K562 (cell line): ENCODE measurements around the gene SKAP1. TPM values are rescaled to one million over a fixed set of nuclear protein-coding genes. Genes with fewer than 3 reads are reported as not detected.

Experiments used
- ATAC-seq: fragments of 200-7000 bp; cut with Tn5 transposase; 3 replicates; pipeline ENCODE4 v1.9.1; 2020; ENCODE audit warnings: moderate library complexity
- BruUV-seq: library from RNA; stranded (reverse); fragments of 400-500 nt; replicated peaks from 2 replicates; lab custom pipeline; 2021; lab: Mats Ljungman, UMichigan
- CTCF ChIA-PET: fragments of 300-600 bp; formaldehyde crosslinking; extraction: SDS; loops from one replicate; lab custom pipeline; 2021; ENCODE audit warnings: low intra/inter-chr PET ratio; lab: Yijun Ruan, JAX
- POLR2A ChIA-PET: fragments of 300-600, 350-650 bp; sonication (Branson Sonifier 250); formaldehyde crosslinking; extraction: SDS; loops from one replicate; lab custom pipeline; 2021; ENCODE audit warnings: antibody characterized with exemption, inconsistent platforms; lab: Yijun Ruan, JAX
- DNase-seq, 4 experiments: peaks; one replicate each; pipeline versions ENCODE4 v3.0.0 to v3.0.0-alpha.2; 2011 to 2018; ENCODE audit warnings: low spot score in 3 of 4, mixed read lengths in 3 of 4; ENCODE audit errors: extremely low read depth in 1 of 4
- FAIRE-seq: peaks from 2 replicates; lab custom pipeline; 2011; peaks lifted over from hg19 to GRCh38; lab: Jason Lieb, UNC
- H2AFZ ChIP-seq: 2 replicates; pipeline ENCODE4 v1.6.0; 2011; ENCODE audit warnings: low read depth, low read length, control low read depth, inconsistent platforms
- H3K27ac ChIP-seq: fragments of 200-600 bp; 3 replicates; pipeline ENCODE4 v1.8.0; 2011; ENCODE audit warnings: low read depth, mild to moderate bottlenecking, control low read depth, inconsistent platforms, low read length, moderate library complexity, mixed read lengths; ENCODE audit errors: extremely low read depth
- H3K27me3 ChIP-seq, 2 experiments: fragments of 300-600 bp in 1 of 2; 2 replicates in 1 of 2; 3 replicates in 1 of 2; pipeline versions ENCODE4 v1.6.0 to v1.8.0; 2011; ENCODE audit warnings: inconsistent platforms in 2 of 2, low read length in 2 of 2, mild to moderate bottlenecking in 1 of 2, mixed read lengths in 1 of 2, moderate library complexity in 1 of 2; ENCODE audit not compliant: control insufficient read depth in 2 of 2, insufficient read depth in 2 of 2
- H3K36me3 ChIP-seq: fragments of 300-600 bp; 3 replicates; pipeline ENCODE4 v1.8.0; 2011; ENCODE audit warnings: mild to moderate bottlenecking, low read length, inconsistent platforms; ENCODE audit not compliant: control insufficient read depth, insufficient read depth
- H3K4me1 ChIP-seq, 2 experiments: fragments of 200-600 bp in 1 of 2; replicated peaks in 1 of 2; 2 replicates in 1 of 2; 3 replicates in 1 of 2; pipeline versions ENCODE4 v1.5.1 to v1.8.0; 2011; ENCODE audit warnings: inconsistent platforms in 2 of 2, low read length in 2 of 2, mild to moderate bottlenecking in 1 of 2, mixed read lengths in 1 of 2, moderate library complexity in 1 of 2; ENCODE audit not compliant: control insufficient read depth in 2 of 2, insufficient read depth in 2 of 2
- H3K4me2 ChIP-seq: 2 replicates; pipeline ENCODE4 v1.6.1; 2011; ENCODE audit warnings: low read length, control low read depth, inconsistent platforms, mixed read lengths; ENCODE audit not compliant: insufficient read depth
- H3K4me3 ChIP-seq: fragments of 200-600 bp; sonication (generic), shearing (Covaris generic); 2 replicates; pipeline ENCODE4 v1.5.1; 2016; ENCODE audit warnings: control low read depth, inconsistent platforms
- H3K79me2 ChIP-seq: fragments of 200-600 bp; 3 replicates; pipeline ENCODE4 v1.8.0; 2011; ENCODE audit warnings: low read length, inconsistent platforms; ENCODE audit not compliant: control insufficient read depth, insufficient read depth
- H3K9ac ChIP-seq, 2 experiments: 2 replicates each; pipeline versions ENCODE4 v1.6.0 to v1.6.1; 2011; ENCODE audit warnings: low read depth in 2 of 2, low read length in 2 of 2, control low read depth in 1 of 2, inconsistent platforms in 1 of 2, mild to moderate bottlenecking in 1 of 2, mixed read lengths in 1 of 2; ENCODE audit not compliant: insufficient read depth in 1 of 2
- H3K9me1 ChIP-seq: one replicate; pipeline ENCODE4 v1.6.0; 2011; ENCODE audit warnings: inconsistent platforms, mild to moderate bottlenecking, low read length, moderate library complexity; ENCODE audit not compliant: control insufficient read depth, insufficient read depth
- H3K9me3 ChIP-seq: replicated peaks from 2 replicates; pipeline ENCODE4 v1.5.1; 2011; ENCODE audit warnings: low read depth, low read length, inconsistent platforms; ENCODE audit not compliant: control insufficient read depth, insufficient read depth
- H4K20me1 ChIP-seq: replicated peaks from 2 replicates; pipeline ENCODE4 v1.6.1; 2011; ENCODE audit warnings: low read length, inconsistent platforms, mixed read lengths; ENCODE audit not compliant: control insufficient read depth, insufficient read depth
- EP300 ChIP-seq: IDR thresholded peaks from 2 replicates; pipeline ENCODE4 v1.6.1; 2012; ENCODE audit warnings: low read length, improper control_type of control experiment
- RBBP5 ChIP-seq: fragments of 200-600 bp; sonication (generic); IDR thresholded peaks from 2 replicates; pipeline ENCODE4 v1.6.1; 2012; ENCODE audit warnings: borderline replicate concordance, mild to moderate bottlenecking, low read length, control low read depth, inconsistent platforms; ENCODE audit not compliant: insufficient read depth, poor library complexity, severe bottlenecking
- RBFOX2 ChIP-seq: fragments of 200-400 bp; formaldehyde crosslinking; IDR thresholded peaks from 2 replicates; pipeline ENCODE4 v1.6.1; 2017; ENCODE audit warnings: low read depth, mild to moderate bottlenecking, low read length, moderate library complexity
- RBM39 ChIP-seq: fragments of 200-400 bp; formaldehyde crosslinking; optimal IDR thresholded peaks from 2 replicates; pipeline ENCODE3; 2018; ENCODE audit warnings: low read depth, low read length
- TOE1 ChIP-seq, 2 experiments: fragments of 450-650 bp in 1 of 2; sonication (generic) in 1 of 2; formaldehyde crosslinking in 1 of 2; IDR thresholded peaks; 2 replicates each; pipeline versions ENCODE4 v1.7.1 to v1.8.0; 2016 to 2022; ENCODE audit warnings: borderline replicate concordance in 2 of 2, mild to moderate bottlenecking in 2 of 2, antibody characterized with exemption in 1 of 2, inconsistent platforms in 1 of 2, low read depth in 1 of 2, missing genetic modification reagents in 1 of 2, moderate library complexity in 1 of 2
- ZNF57 ChIP-seq: fragments of 450-650 bp; formaldehyde crosslinking; IDR thresholded peaks from 2 replicates; pipeline ENCODE4 v1.4.0; 2020; ENCODE audit warnings: mild to moderate bottlenecking, moderate library complexity
- ZNF740 ChIP-seq, 3 experiments: fragments of 200-800 bp in 1 of 3; sonication (Bioruptor generic) in 1 of 3; sonication (generic) in 1 of 3; formaldehyde crosslinking in 1 of 3; IDR thresholded peaks; 2 replicates each; pipeline versions ENCODE4 v1.6.1 to v1.8.0; 2016 to 2022; ENCODE audit warnings: mild to moderate bottlenecking in 2 of 3, missing compliant biosample characterization in 2 of 3, missing genetic modification characterization in 2 of 3, missing genetic modification reagents in 1 of 3
- WGBS: fragments of 100-300 bp; shearing (Covaris generic); methylation state at CpG from one replicate; pipeline ENCODE4 v1.1.6; 2016; ENCODE audit warnings: low coverage, mixed read lengths; ENCODE audit not compliant: insufficient coverage; ENCODE audit errors: missing lambda C conversion rate; 5-methylcytosine and 5-hydroxymethylcytosine counted together
- in situ Hi-C: fragments of 300-500 bp; cut with MboI; formaldehyde crosslinking; loops from 4 replicates; pipeline ENCODE4 v1.15.0; 2018; ENCODE audit warnings: inconsistent platforms, mixed read lengths
- intact Hi-C: fragments of 100-400 bp; cut with micrococcal nuclease; formaldehyde crosslinking; loops from 2 replicates; pipeline ENCODE4 v1.14.2; 2022
- polyA plus RNA-seq, 8 experiments: library from polyadenylated mRNA; depleted of rRNA in 4 of 8; stranded (reverse) in 5 of 8; unstranded in 3 of 8; fragments of >200 nt; fragmentation: Nextera tagmentation in 2 of 8; fragmentation: Illumina TruSeq in 1 of 8; extraction: Ambion mirVana in 2 of 8; extraction: Trizol in 1 of 8; gene quantifications; 2 replicates each; pipeline versions ENCODE4 v1.2.1 to v1.2.3, GENCODE V29; 2011 to 2014; ENCODE audit warnings: inconsistent platforms in 1 of 8, missing spikeins in 1 of 8
- total RNA-seq, 7 experiments: library from RNA; depleted of rRNA in 6 of 7; stranded (reverse); fragments of >200 nt in 6 of 7; fragmentation: Illumina TruSeq in 2 of 7; extraction: Trizol in 2 of 7; gene quantifications; 2 replicates each; pipeline versions ENCODE4 v1.2.1 to v1.2.3, GENCODE V29; 2011 to 2021; ENCODE audit warnings: low replicate concordance in 1 of 7
- TF ChIP-seq, protein P1 (sequence below), 2 experiments: fragments of 450-650 bp in 1 of 2; sonication (generic) in 1 of 2; formaldehyde crosslinking in 1 of 2; IDR thresholded peaks in 1 of 2; conservative IDR thresholded peaks in 1 of 2; 2 replicates each; pipeline versions ENCODE4 v1.6.1 to v1.8.1; 2016 to 2023; ENCODE audit warnings: mild to moderate bottlenecking in 2 of 2, moderate library complexity in 2 of 2, inconsistent platforms in 1 of 2, missing genetic modification reagents in 1 of 2
- TF ChIP-seq, protein P2 (sequence below), 2 experiments: fragments of 450-650 bp; IDR thresholded peaks; 2 replicates each; pipeline ENCODE4 v1.6.1; 2018; ENCODE audit warnings: mild to moderate bottlenecking in 2 of 2, low read depth in 1 of 2; ENCODE audit not compliant: partially characterized antibody in 2 of 2

Gene SKAP1
- total and polyA plus RNA-seq, 9 of the 15 experiments (the other 6 are each of a cell fraction or from before 2014, with no cell fraction given), result 0.06 to 0.80 (median 0.10) TPM; not detected in 4

GRCh38 chr17:48295362-48296288 is 134.4 kb downstream of the SKAP1 start (continued):
- TF ChIP-seq ZNF740 (CRISPR knock-in tag; IDR thresholded peaks at IDR 0.05) (no peak), ZNF740 (tag; IDR thresholded peaks at IDR 0.05) (no peak), EP300 (0 out of 2 replicates have a peak, but pooled peaks have one; percentile 25)
- TF ChIP-seq, protein P1, sequence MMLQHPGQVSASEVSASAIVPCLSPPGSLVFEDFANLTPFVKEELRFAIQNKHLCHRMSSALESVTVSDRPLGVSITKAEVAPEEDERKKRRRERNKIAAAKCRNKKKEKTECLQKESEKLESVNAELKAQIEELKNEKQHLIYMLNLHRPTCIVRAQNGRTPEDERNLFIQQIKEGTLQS (IDR thresholded peaks at IDR 0.05), result peak; percentile 64
- TF ChIP-seq, protein P1 (CRISPR knock-in tag; conservative IDR thresholded peaks at IDR 0.05), result no peak

DNA sequence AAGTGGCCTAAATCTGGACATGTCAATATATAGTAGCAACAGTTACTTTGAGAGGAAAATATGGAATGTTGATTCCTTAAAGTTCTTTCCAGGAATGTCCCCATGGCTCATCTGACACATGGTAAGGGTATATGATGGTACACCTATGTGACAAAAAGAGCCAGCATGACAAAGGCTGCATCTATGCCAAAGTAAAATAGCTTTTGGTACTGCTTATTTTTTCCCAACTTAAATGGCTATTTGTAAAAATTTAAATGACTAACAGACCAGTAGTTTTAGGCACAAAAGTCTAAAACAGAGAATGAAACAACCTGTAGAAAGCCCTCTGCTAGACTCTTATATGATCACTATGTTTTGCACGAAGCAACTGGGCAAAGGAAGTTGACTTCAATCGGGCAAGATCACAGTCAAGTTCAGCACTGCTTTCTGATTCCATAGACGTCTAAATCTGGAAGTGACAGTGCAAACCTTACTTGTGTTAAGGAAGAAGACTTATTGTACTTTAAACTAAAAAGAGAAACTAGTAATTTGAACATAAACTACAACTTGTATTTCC is 135.1 kb downstream of the SKAP1 start:
- CTCF ChIA-PET, result no interaction called here
- TF ChIP-seq ZNF57 (CRISPR knock-in tag) (no peak), RBBP5 (no peak), RBFOX2 (no peak), TOE1 (IDR thresholded peaks at IDR 0.05; ENCODE audit: borderline replicate concordance) (no peak), TOE1 (CRISPR knock-in tag; IDR thresholded peaks at IDR 0.05; ENCODE audit: borderline replicate concordance, low read depth) (no peak), RBM39 (no peak)
- TF ChIP-seq, protein P2, sequence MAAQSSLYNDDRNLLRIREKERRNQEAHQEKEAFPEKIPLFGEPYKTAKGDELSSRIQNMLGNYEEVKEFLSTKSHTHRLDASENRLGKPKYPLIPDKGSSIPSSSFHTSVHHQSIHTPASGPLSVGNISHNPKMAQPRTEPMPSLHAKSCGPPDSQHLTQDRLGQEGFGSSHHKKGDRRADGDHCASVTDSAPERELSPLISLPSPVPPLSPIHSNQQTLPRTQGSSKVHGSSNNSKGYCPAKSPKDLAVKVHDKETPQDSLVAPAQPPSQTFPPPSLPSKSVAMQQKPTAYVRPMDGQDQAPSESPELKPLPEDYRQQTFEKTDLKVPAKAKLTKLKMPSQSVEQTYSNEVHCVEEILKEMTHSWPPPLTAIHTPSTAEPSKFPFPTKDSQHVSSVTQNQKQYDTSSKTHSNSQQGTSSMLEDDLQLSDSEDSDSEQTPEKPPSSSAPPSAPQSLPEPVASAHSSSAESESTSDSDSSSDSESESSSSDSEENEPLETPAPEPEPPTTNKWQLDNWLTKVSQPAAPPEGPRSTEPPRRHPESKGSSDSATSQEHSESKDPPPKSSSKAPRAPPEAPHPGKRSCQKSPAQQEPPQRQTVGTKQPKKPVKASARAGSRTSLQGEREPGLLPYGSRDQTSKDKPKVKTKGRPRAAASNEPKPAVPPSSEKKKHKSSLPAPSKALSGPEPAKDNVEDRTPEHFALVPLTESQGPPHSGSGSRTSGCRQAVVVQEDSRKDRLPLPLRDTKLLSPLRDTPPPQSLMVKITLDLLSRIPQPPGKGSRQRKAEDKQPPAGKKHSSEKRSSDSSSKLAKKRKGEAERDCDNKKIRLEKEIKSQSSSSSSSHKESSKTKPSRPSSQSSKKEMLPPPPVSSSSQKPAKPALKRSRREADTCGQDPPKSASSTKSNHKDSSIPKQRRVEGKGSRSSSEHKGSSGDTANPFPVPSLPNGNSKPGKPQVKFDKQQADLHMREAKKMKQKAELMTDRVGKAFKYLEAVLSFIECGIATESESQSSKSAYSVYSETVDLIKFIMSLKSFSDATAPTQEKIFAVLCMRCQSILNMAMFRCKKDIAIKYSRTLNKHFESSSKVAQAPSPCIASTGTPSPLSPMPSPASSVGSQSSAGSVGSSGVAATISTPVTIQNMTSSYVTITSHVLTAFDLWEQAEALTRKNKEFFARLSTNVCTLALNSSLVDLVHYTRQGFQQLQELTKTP (IDR thresholded peaks at IDR 0.05; ENCODE audit: low read depth in 1 of 2, partially characterized antibody in 2 of 2), result peak in 1 of 2 experiments; percentile 11

More for the DNA sequence above, 135.1 kb downstream of the SKAP1 start:
- no peaks in the 10 kb centered on the region for H3K4me1 ChIP-seq
- peak overlapping the region; percentile 81 for H2AFZ ChIP-seq
- no peak overlapping the region for H3K4me3 ChIP-seq
- peak overlapping the region; percentile 23; the same call in 1 of the 2 replicates for H3K4me2 ChIP-seq
- peak overlapping the region in 1 of 2 experiments; percentile 12; a peak in 1 of 4 replicates for H3K9ac ChIP-seq
- POLR2A ChIA-PET, result interaction anchor here (1.2 to 2.2 kb wide), 2 partner anchors 9 to 35 kb away, joined by 3 to 7 read pairs; no protein-coding TSS in a partner anchor
- peak; percentile 48 for ATAC-seq
- in situ Hi-C loops (no loop called here), intact Hi-C loops (no loop called here)
- no TSS peak for BruUV-seq
- no peaks in the 10 kb centered on the region for H3K27me3 ChIP-seq
- H3K9me1 ChIP-seq, result no peaks in the 10 kb centered on the region
- no peaks in the 10 kb centered on the region for H3K36me3 ChIP-seq
- 7% methylated on average over 3 of the region's 3 CpGs for WGBS
- peak overlapping the region; percentile 41; the same call in 1 of the 3 replicates for H3K27ac ChIP-seq
- H3K9me3 ChIP-seq, result no peaks in the 10 kb centered on the region
- H3K79me2 ChIP-seq, result no peaks in the 10 kb centered on the region
- no peaks in the 10 kb centered on the region for H4K20me1 ChIP-seq
- DNase-seq, result no peak
- FAIRE-seq, result peak; percentile 72
